Measurements from ENCODE around the gene TIRAP.
A peak's percentile ranks its signal among the peaks of the same experiment; 100 is the strongest.

Gene TIRAP

DNA sequence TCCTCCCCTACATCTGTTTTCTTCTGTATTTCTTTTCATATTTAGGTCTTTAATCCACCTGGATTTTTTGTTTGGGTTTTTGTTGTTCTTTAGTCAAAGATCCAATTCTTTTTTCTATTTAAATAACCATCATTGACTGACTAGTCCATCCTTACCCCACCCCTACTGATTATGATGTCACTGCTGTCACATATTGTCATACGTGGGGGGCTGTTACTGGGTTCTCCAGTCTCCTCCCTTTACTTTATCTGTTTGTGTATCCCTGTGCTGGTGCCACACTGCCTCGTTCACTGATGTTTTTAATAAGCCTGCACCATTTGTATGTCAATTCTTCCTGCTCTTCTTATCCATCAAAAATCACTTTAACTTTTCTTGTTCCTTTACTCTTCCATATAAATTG is 14.1 kb downstream of the TIRAP start:
- H3K4me2 ChIP-seq (ENCODE audit: low read depth, low read length) = no peak overlapping the region

DNA sequence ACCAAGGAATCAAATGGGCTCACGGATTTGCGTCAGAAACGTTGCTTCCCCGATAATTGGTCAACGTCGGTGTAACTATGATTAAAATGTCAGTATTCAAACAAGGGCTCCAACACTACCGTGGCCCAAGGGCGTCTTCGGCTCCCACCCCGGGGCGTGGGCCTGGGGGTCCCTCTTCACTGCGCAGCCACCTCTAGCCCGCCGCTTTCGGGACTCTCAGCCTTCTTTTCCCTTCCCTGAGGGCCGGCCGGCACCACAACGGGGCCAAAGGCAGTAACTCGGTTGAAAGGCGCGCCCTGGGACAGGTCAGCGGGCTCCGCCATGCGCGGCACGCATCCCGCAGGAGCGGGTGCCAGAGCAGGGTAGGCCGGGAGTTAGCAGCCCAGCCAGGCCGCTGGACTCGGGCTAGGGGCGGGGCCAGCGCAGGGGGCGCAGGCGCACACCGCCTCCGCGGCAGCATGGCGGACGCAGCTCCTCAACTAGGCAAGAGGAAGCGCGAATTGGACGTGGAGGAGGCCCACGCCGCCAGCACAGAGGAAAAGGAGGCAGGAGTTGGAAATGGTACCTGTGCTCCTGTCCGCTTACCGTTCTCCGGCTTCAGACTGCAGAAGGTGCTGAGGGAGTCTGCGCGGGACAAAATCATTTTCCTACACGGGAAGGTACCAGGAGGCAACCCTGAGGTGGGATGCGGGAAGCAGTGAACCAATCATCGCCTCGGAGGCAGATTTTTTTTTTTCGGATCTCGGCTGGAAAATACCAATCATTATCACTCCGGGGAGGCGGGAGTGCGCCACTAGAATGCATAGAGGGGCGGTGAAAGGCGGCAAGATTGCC is 20.9 kb downstream of the TIRAP start, which contains the start of gene DCPS:
TSS of gene DCPS (plus strand) at position 438 of the 834 bp plus-strand sequence. CDS start at position 459, 21 bp downstream.
- H3K27me3 ChIP-seq (replicated peaks; ENCODE audit: insufficient read depth, low read length) = no peaks in the 10 kb centered on the region
- H3K27ac ChIP-seq (ENCODE audit: low read length) = peak within 1 kb of the TSS; percentile 87
- H3F3A ChIP-seq (ENCODE audit: insufficient read depth, low read length) = peaks cover 35% of the 10 kb centered on the region
- peak within 1 kb of the TSS; percentile 91 for H2AFZ ChIP-seq (ENCODE audit: low read length)
- TF ChIP-seq EZH2 (optimal IDR thresholded peaks at IDR 0.05; ENCODE audit: low read depth, low read length) = no peak
- TF ChIP-seq EZH2phosphoT487 (IDR thresholded peaks at IDR 0.05; ENCODE audit: low read length) = no peak
- TF ChIP-seq, protein P1, sequence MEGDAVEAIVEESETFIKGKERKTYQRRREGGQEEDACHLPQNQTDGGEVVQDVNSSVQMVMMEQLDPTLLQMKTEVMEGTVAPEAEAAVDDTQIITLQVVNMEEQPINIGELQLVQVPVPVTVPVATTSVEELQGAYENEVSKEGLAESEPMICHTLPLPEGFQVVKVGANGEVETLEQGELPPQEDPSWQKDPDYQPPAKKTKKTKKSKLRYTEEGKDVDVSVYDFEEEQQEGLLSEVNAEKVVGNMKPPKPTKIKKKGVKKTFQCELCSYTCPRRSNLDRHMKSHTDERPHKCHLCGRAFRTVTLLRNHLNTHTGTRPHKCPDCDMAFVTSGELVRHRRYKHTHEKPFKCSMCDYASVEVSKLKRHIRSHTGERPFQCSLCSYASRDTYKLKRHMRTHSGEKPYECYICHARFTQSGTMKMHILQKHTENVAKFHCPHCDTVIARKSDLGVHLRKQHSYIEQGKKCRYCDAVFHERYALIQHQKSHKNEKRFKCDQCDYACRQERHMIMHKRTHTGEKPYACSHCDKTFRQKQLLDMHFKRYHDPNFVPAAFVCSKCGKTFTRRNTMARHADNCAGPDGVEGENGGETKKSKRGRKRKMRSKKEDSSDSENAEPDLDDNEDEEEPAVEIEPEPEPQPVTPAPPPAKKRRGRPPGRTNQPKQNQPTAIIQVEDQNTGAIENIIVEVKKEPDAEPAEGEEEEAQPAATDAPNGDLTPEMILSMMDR (IDR thresholded peaks at IDR 0.05; ENCODE audit: low read length) = no peak
- H3K79me2 ChIP-seq (ENCODE audit: low read length) = peaks cover 51% of the 10 kb centered on the region
- no peaks in the 10 kb centered on the region for H4K20me1 ChIP-seq (ENCODE audit: insufficient read depth, low read length)
- peak within 1 kb of the TSS; percentile 87 for H3K4me3 ChIP-seq (ENCODE audit: low read length)
- no peaks in the 10 kb centered on the region for H3K9me2 ChIP-seq (replicated peaks; ENCODE audit: insufficient read depth, low read length)
- peak within 1 kb of the TSS; percentile 91 for H3K9ac ChIP-seq (ENCODE audit: low read length)
- H3K4me1 ChIP-seq (ENCODE audit: low read length) = peaks cover 18% of the 10 kb centered on the region
- no peaks in the 10 kb centered on the region for H3K9me3 ChIP-seq (replicated peaks; ENCODE audit: insufficient read depth, low read length)
- 0 out of 2 replicates have a peak, but pooled peaks cover 3% of the 10 kb centered on the region for H3K36me3 ChIP-seq (replicated peaks; ENCODE audit: insufficient read depth, low read length)
- H3K4me2 ChIP-seq (ENCODE audit: low read depth, low read length) = peak within 1 kb of the TSS; percentile 84
- DNase-seq = peak; percentile 90

More for the DNA sequence above, 14.1 kb downstream of the TIRAP start:
- H3K27me3 ChIP-seq (replicated peaks; ENCODE audit: insufficient read depth, low read length) = no peaks in the 10 kb centered on the region
- no peaks in the 10 kb centered on the region for H3K36me3 ChIP-seq (replicated peaks; ENCODE audit: insufficient read depth, low read length)
- H3K4me3 ChIP-seq (ENCODE audit: low read length) = no peak overlapping the region
- H3K27ac ChIP-seq (ENCODE audit: low read length) = no peak overlapping the region
- no peak for DNase-seq
- no peak overlapping the region for H3K9ac ChIP-seq (ENCODE audit: low read length)
- no peaks in the 10 kb centered on the region for H4K20me1 ChIP-seq (ENCODE audit: insufficient read depth, low read length)
- H3K9me2 ChIP-seq (replicated peaks; ENCODE audit: insufficient read depth, low read length) = no peaks in the 10 kb centered on the region
- H3K9me3 ChIP-seq (replicated peaks; ENCODE audit: insufficient read depth, low read length) = no peaks in the 10 kb centered on the region
- no peaks in the 10 kb centered on the region for H3K79me2 ChIP-seq (ENCODE audit: low read length)
- TF ChIP-seq EZH2phosphoT487 (IDR thresholded peaks at IDR 0.05; ENCODE audit: low read length) = no peak
- TF ChIP-seq, protein P1 (IDR thresholded peaks at IDR 0.05; ENCODE audit: low read length) = no peak
- no peaks in the 10 kb centered on the region for H3F3A ChIP-seq (ENCODE audit: insufficient read depth, low read length)
- no peaks in the 10 kb centered on the region for H3K4me1 ChIP-seq (ENCODE audit: low read length)
- H2AFZ ChIP-seq (ENCODE audit: low read length) = no peak overlapping the region

DNA sequence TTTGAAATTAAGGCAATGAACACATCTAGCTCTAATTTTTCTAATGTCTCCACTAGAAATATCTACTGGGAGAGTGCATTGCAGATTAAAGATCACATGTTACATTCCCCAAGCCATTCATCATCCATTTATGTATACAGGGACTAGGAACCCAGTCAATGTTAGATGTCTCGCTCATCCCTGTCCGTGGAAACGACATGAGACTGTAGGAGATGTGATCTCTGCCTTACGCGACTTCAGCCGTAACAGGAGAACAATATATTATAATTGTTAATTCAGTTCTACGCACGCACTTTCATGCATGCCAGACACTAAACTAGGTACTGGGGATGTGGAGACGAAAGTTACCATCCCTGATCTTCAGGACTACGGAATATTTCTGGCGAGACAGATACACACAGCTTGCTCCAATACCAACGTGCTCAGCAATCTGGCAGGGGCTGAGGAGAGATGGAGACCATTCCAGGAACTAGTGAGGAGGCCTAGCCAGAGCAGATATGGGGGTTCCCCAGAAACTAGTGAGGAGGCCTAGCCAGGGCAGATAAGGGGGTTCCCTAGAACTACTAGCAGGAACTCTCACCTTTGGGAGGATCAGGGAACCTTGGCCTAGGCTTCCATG is 21.7 kb downstream of the TIRAP start:
- H3F3A ChIP-seq (ENCODE audit: insufficient read depth, low read length) = peaks cover 41% of the 10 kb centered on the region
- peak overlapping the region; percentile 91 for H3K9ac ChIP-seq (ENCODE audit: low read length)
- peak; percentile 56 for DNase-seq
- no peaks in the 10 kb centered on the region for H3K27me3 ChIP-seq (replicated peaks; ENCODE audit: insufficient read depth, low read length)
- 0 out of 2 replicates have a peak, but pooled peaks cover 3% of the 10 kb centered on the region for H3K36me3 ChIP-seq (replicated peaks; ENCODE audit: insufficient read depth, low read length)
- peaks cover 22% of the 10 kb centered on the region for H3K4me1 ChIP-seq (ENCODE audit: low read length)
- peak overlapping the region; percentile 87 for H3K4me3 ChIP-seq (ENCODE audit: low read length)
- TF ChIP-seq, protein P1 (IDR thresholded peaks at IDR 0.05; ENCODE audit: low read length) = no peak
- no peak for TF ChIP-seq EZH2phosphoT487 (IDR thresholded peaks at IDR 0.05; ENCODE audit: low read length)
- no peak for TF ChIP-seq EZH2 (optimal IDR thresholded peaks at IDR 0.05; ENCODE audit: low read depth, low read length)
- no peaks in the 10 kb centered on the region for H3K9me2 ChIP-seq (replicated peaks; ENCODE audit: insufficient read depth, low read length)
- H3K27ac ChIP-seq (ENCODE audit: low read length) = peak overlapping the region; percentile 87
- H3K9me3 ChIP-seq (replicated peaks; ENCODE audit: insufficient read depth, low read length) = no peaks in the 10 kb centered on the region
- H4K20me1 ChIP-seq (ENCODE audit: insufficient read depth, low read length) = no peaks in the 10 kb centered on the region
- H2AFZ ChIP-seq (ENCODE audit: low read length) = peak overlapping the region; percentile 91
- peaks cover 51% of the 10 kb centered on the region for H3K79me2 ChIP-seq (ENCODE audit: low read length)
- peak overlapping the region; percentile 84 for H3K4me2 ChIP-seq (ENCODE audit: low read depth, low read length)

Data from MM.1S (cell line).